CD8-positive, alpha-beta memory T cell (primary cell): ENCODE measurements around the gene COPS2. TPM values are rescaled to one million over a fixed set of nuclear protein-coding genes. Genes with fewer than 3 reads are reported as not detected.

ENCODE experiments used
- CTCF ChIA-PET: fragments of 350-600 bp; sonication (Branson Sonifier 250); formaldehyde crosslinking; loops from one replicate; lab custom pipeline; 2021; ENCODE audit warnings: antibody characterized with exemption; lab: Charles Lee
- POLR2A ChIA-PET: fragments of 350-600 bp; sonication (Branson Sonifier 250); formaldehyde crosslinking; loops from one replicate; lab custom pipeline; 2021; ENCODE audit warnings: antibody characterized with exemption; lab: Charles Lee
- DNase-seq, 5 donors: peaks; one replicate each; pipeline versions ENCODE4 v3.0.0 to v3.0.0-alpha.2; 2020 to 2022; ENCODE audit warnings: mixed read lengths in 1 of 5
- H3K27ac ChIP-seq: one replicate; pipeline ENCODE4 v1.7.0; 2013; ENCODE audit warnings: low read depth, mild to moderate bottlenecking, low read length, moderate library complexity
- H3K27me3 ChIP-seq: 2 replicates; pipeline ENCODE4 v1.7.0; 2013; ENCODE audit warnings: low read length, mild to moderate bottlenecking; ENCODE audit not compliant: insufficient read depth, poor library complexity, severe bottlenecking
- H3K36me3 ChIP-seq: 2 replicates; pipeline ENCODE4 v1.7.0; 2013; ENCODE audit warnings: mild to moderate bottlenecking, low read length, moderate library complexity; ENCODE audit not compliant: insufficient read depth
- H3K4me1 ChIP-seq: 2 replicates; pipeline ENCODE4 v1.7.0; 2013; ENCODE audit warnings: mild to moderate bottlenecking, low read length, moderate library complexity; ENCODE audit not compliant: insufficient read depth
- H3K4me3 ChIP-seq: 2 replicates; pipeline ENCODE4 v1.7.0; 2013; ENCODE audit warnings: mild to moderate bottlenecking, low read length
- H3K9me3 ChIP-seq: 2 replicates; pipeline ENCODE4 v1.7.0; 2013; ENCODE audit warnings: mild to moderate bottlenecking, low read length
- H3K27ac Mint-ChIP-seq, 8 donors: one replicate each; pipeline ENCODE4 v1.8.0; 2020 to 2021; ENCODE audit warnings: mixed read lengths in 8 of 8, mild to moderate bottlenecking in 6 of 8, inconsistent platforms in 3 of 8, moderate library complexity in 3 of 8
- H3K27me3 Mint-ChIP-seq, 2 donors: one replicate each; pipeline ENCODE4 v1.8.0; 2020 to 2021; ENCODE audit warnings: mixed read lengths in 2 of 2, mild to moderate bottlenecking in 1 of 2, moderate library complexity in 1 of 2
- H3K36me3 Mint-ChIP-seq, 3 donors: one replicate each; pipeline ENCODE4 v1.8.0; 2020 to 2021; ENCODE audit warnings: mixed read lengths in 3 of 3, inconsistent platforms in 1 of 3, mild to moderate bottlenecking in 1 of 3
- H3K4me1 Mint-ChIP-seq, 3 donors: one replicate each; pipeline ENCODE4 v1.8.0; 2020 to 2021; ENCODE audit warnings: mixed read lengths in 3 of 3, inconsistent platforms in 1 of 3, mild to moderate bottlenecking in 1 of 3
- H3K4me3 Mint-ChIP-seq, 7 donors: one replicate each; pipeline ENCODE4 v1.8.0; 2020 to 2021; ENCODE audit warnings: mixed read lengths in 7 of 7, mild to moderate bottlenecking in 6 of 7, moderate library complexity in 4 of 7, inconsistent platforms in 2 of 7
- H3K9me3 Mint-ChIP-seq, 5 donors: one replicate each; pipeline ENCODE4 v1.8.0; 2020 to 2022; ENCODE audit warnings: mixed read lengths in 5 of 5, mild to moderate bottlenecking in 3 of 5, moderate library complexity in 2 of 5, inconsistent platforms in 1 of 5
- polyA plus RNA-seq: library from polyadenylated mRNA; unstranded; fragments of 300-500 nt; fragmentation: Illumina TruSeq; gene quantifications from one replicate; pipeline ENCODE4 v1.2.3, GENCODE V29; 2021
- total RNA-seq, 2 experiments: library from RNA; stranded (reverse); gene quantifications; one replicate each; pipeline ENCODE4 v1.2.3, GENCODE V29; 2021

COPS2 gene
- total and polyA plus RNA-seq, 3 experiments from 2014 or later, result 29.9 to 101 (median 94.5) TPM

DNA sequence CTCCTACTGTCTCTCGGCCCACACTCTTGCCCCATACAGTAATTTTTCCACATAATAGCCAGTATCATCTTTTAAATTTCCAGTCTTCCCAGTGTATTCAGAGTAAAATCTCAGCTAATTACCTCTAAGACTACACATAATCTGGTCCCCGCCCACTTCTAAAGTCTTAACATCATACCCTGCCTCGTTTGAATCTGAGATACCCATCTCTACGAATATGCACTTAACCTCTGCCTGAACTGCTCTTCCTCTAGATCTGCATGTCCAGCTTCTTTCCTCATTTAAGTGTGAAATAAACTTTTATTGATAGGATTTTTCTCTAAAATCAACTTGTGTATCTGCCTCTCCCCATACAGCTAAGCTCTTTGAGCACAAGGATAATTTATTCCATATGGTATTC, 34.6 kb downstream of the COPS2 start:
- no peak overlapping the region for H3K27ac ChIP-seq
- DNase-seq, result no peak
- no peaks in the 10 kb centered on the region for H3K9me3 ChIP-seq
- Mint-ChIP-seq H3K4me1 (no peaks in the 10 kb centered on the region), H3K36me3 (peaks cover 0 to 31% (median 8%) of the 10 kb centered on the region in 3 donors), H3K4me3 (no peak overlapping the region), H3K9me3 (no peaks in the 10 kb centered on the region), H3K27me3 (no peaks in the 10 kb centered on the region), H3K27ac (peak overlapping the region in 2 of 8 donors; percentile 9 to 18)
- H3K27me3 ChIP-seq, result no peaks in the 10 kb centered on the region
- ChIA-PET CTCF (no interaction called here), POLR2A (no interaction called here)
- no peaks in the 10 kb centered on the region for H3K4me1 ChIP-seq
- H3K36me3 ChIP-seq, result no peaks in the 10 kb centered on the region
- no peak overlapping the region for H3K4me3 ChIP-seq

- peaks cover 4% of the 10 kb centered on the region for H3K36me3 ChIP-seq
- peaks cover 26 to 42% (median 27%) of the 10 kb centered on the region in 3 donors for H3K36me3 Mint-ChIP-seq
- H3K27me3 ChIP-seq, result no peaks in the 10 kb centered on the region
- H3K4me3 ChIP-seq, result no peak overlapping the region
- H3K9me3 ChIP-seq, result peaks cover 5% of the 10 kb centered on the region
- ChIA-PET POLR2A (no interaction called here), CTCF (no interaction called here)
- no peak overlapping the region for H3K27ac ChIP-seq
- H3K4me3 Mint-ChIP-seq, result no peak overlapping the region
- no peaks in the 10 kb centered on the region for H3K4me1 ChIP-seq
- peaks cover 0 to under 1% of the 10 kb centered on the region in 2 donors for H3K27me3 Mint-ChIP-seq
- H3K4me1 Mint-ChIP-seq, result no peaks in the 10 kb centered on the region
- peaks cover 9 to 16% (median 13%) of the 10 kb centered on the region in 5 donors for H3K9me3 Mint-ChIP-seq
- peak overlapping the region in 1 of 8 donors; percentile 19 for H3K27ac Mint-ChIP-seq
- no peak for DNase-seq
Measured at GRCh38 chr15:49116108-49116857, 39.1 kb downstream of the COPS2 start.

GRCh38 chr15:49115062-49115461, 40.3 kb downstream of the COPS2 start:
- H3K27ac ChIP-seq, result no peak overlapping the region
- Mint-ChIP-seq H3K27me3 (peaks cover 0 to 1% of the 10 kb centered on the region in 2 donors), H3K27ac (no peak overlapping the region), H3K4me1 (no peaks in the 10 kb centered on the region), H3K4me3 (no peak overlapping the region), H3K9me3 (peaks cover 9 to 17% (median 15%) of the 10 kb centered on the region in 5 donors), H3K36me3 (peaks cover 28 to 47% (median 31%) of the 10 kb centered on the region in 3 donors)
- H3K9me3 ChIP-seq, result peaks cover 5% of the 10 kb centered on the region
- ChIA-PET POLR2A (no interaction called here), CTCF (no interaction called here)
- H3K4me3 ChIP-seq, result no peak overlapping the region
- peaks cover 4% of the 10 kb centered on the region for H3K36me3 ChIP-seq
- DNase-seq, result no peak
- no peaks in the 10 kb centered on the region for H3K27me3 ChIP-seq
- H3K4me1 ChIP-seq, result no peaks in the 10 kb centered on the region

GRCh38 chr15:49110158-49110944, 45.0 kb downstream of the COPS2 start:
- Histone ChIP-seq H3K9me3 (peaks cover 5% of the 10 kb centered on the region), H3K36me3 (peaks cover 4% of the 10 kb centered on the region), H3K4me1 (no peaks in the 10 kb centered on the region), H3K27me3 (no peaks in the 10 kb centered on the region), H3K27ac (no peak overlapping the region), H3K4me3 (no peak overlapping the region)
- Mint-ChIP-seq H3K9me3 (peaks cover 9 to 17% (median 15%) of the 10 kb centered on the region in 5 donors), H3K4me3 (no peak overlapping the region), H3K36me3 (peaks cover 23 to 52% (median 35%) of the 10 kb centered on the region in 3 donors), H3K27me3 (peaks cover 0 to 1% of the 10 kb centered on the region in 2 donors), H3K27ac (no peak overlapping the region), H3K4me1 (no peaks in the 10 kb centered on the region)
- POLR2A ChIA-PET, result no interaction called here
- no peak for DNase-seq
- CTCF ChIA-PET, result no interaction called here

GRCh38 chr15:49103002-49103401, 52.4 kb downstream of the COPS2 start:
- ChIA-PET CTCF (no interaction called here), POLR2A (no interaction called here)
- Mint-ChIP-seq H3K27me3 (no peaks in the 10 kb centered on the region), H3K4me1 (no peaks in the 10 kb centered on the region), H3K36me3 (peaks cover 6 to 24% (median 10%) of the 10 kb centered on the region in 3 donors), H3K9me3 (no peaks in the 10 kb centered on the region), H3K4me3 (no peak overlapping the region), H3K27ac (no peak overlapping the region)
- no peak overlapping the region for H3K27ac ChIP-seq
- no peaks in the 10 kb centered on the region for H3K4me1 ChIP-seq
- no peaks in the 10 kb centered on the region for H3K9me3 ChIP-seq
- H3K4me3 ChIP-seq, result no peak overlapping the region
- no peaks in the 10 kb centered on the region for H3K36me3 ChIP-seq
- no peak for DNase-seq
- H3K27me3 ChIP-seq, result no peaks in the 10 kb centered on the region

- Histone ChIP-seq H3K4me1 (no peaks in the 10 kb centered on the region), H3K27me3 (no peaks in the 10 kb centered on the region), H3K36me3 (no peaks in the 10 kb centered on the region), H3K9me3 (no peaks in the 10 kb centered on the region), H3K4me3 (no peak overlapping the region), H3K27ac (no peak overlapping the region)
- no peaks in the 10 kb centered on the region for H3K27me3 Mint-ChIP-seq
- peaks cover 8 to 24% (median 10%) of the 10 kb centered on the region in 3 donors for H3K36me3 Mint-ChIP-seq
- no peaks in the 10 kb centered on the region for H3K9me3 Mint-ChIP-seq
- POLR2A ChIA-PET, result no interaction called here
- no peak for DNase-seq
- H3K4me1 Mint-ChIP-seq, result no peaks in the 10 kb centered on the region
- CTCF ChIA-PET, result no interaction called here
- no peak overlapping the region for H3K4me3 Mint-ChIP-seq
- H3K27ac Mint-ChIP-seq, result no peak overlapping the region
Measured at GRCh38 chr15:49101536-49101935, 53.9 kb downstream of the COPS2 start.

DNA sequence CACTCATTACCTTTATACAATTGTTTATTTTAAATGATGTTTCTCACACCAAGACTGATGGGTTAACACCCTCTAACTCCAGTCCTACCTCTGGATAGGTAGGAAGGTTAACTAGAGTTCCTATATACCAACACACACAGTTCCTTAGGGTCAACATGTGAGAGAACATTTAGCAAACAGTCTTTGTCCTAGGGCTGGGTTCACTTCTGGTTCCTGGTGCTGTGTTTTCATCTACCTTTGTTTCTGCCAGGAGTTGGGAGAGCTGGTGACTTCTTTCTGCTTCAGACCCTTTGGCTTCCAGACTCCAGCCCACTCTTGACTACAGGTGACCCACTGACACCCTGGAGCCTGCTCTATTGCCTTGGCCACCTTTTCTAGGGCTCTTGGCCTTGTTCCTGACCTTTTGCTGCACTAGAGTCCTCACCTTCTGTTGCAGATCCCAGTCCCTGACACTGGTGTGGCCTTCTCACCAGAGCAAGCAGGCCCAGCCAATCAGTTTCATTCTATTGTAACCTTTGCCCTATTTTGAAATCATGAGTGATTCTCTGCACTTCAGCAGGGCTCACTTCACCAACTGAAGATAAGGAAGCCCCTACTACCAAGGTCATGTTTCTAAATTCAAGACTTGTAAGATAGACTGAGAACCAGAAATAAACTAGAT, 59.2 kb downstream of the COPS2 start:
- Mint-ChIP-seq H3K27ac (peak overlapping the region in 1 of 8 donors; percentile 68), H3K27me3 (no peaks in the 10 kb centered on the region), H3K4me3 (no peak overlapping the region), H3K4me1 (no peaks in the 10 kb centered on the region), H3K9me3 (no peaks in the 10 kb centered on the region), H3K36me3 (peaks cover 3 to 6% (median 3%) of the 10 kb centered on the region in 3 donors)
- no peak overlapping the region for H3K4me3 ChIP-seq
- H3K36me3 ChIP-seq, result no peaks in the 10 kb centered on the region
- H3K9me3 ChIP-seq, result no peaks in the 10 kb centered on the region
- ChIA-PET POLR2A (no interaction called here), CTCF (no interaction called here)
- H3K27me3 ChIP-seq, result no peaks in the 10 kb centered on the region
- DNase-seq, result no peak
- no peak overlapping the region for H3K27ac ChIP-seq
- H3K4me1 ChIP-seq, result no peaks in the 10 kb centered on the region

DNA sequence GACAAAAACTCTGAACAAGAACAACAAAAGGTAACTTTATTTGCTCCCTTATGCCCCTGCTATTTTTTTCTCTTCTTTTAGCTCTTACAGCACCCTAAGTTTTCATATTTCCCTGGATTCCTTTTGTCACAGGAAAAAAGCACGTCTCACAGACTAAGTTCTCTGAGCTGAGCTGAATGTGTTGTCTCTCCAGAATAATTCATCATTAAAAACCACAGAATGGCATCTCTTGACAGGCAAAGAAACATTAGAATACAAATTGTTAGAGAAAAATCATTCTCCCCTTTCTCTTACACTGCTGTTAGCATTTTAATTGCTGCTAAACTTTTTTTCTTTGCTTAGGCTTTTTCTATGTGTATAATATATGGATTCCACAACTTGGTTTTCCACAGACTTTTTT, 60.5 kb downstream of the COPS2 start:
- DNase-seq, result no peak
- ChIA-PET POLR2A (no interaction called here), CTCF (no interaction called here)
- no peaks in the 10 kb centered on the region for H3K27me3 Mint-ChIP-seq
- peaks cover 0 to 4% (median 3%) of the 10 kb centered on the region in 3 donors for H3K36me3 Mint-ChIP-seq
- no peaks in the 10 kb centered on the region for H3K36me3 ChIP-seq
- H3K27me3 ChIP-seq, result no peaks in the 10 kb centered on the region
- no peak overlapping the region for H3K27ac Mint-ChIP-seq
- H3K4me3 ChIP-seq, result no peak overlapping the region
- no peaks in the 10 kb centered on the region for H3K9me3 ChIP-seq
- H3K27ac ChIP-seq, result no peak overlapping the region
- H3K4me3 Mint-ChIP-seq, result no peak overlapping the region
- H3K4me1 Mint-ChIP-seq, result no peaks in the 10 kb centered on the region
- H3K4me1 ChIP-seq, result no peaks in the 10 kb centered on the region
- no peaks in the 10 kb centered on the region for H3K9me3 Mint-ChIP-seq
